GM08714 (cell line): Measurements from ENCODE around the gene ZNF276.

Source experiments
- H3K4me3 ChIP-seq: fragments of 200-500 bp; sonication (Bioruptor generic); 2 replicates; pipeline ENCODE4 v1.5.1; 2014; ENCODE audit warnings: mild to moderate bottlenecking, low read length, inconsistent platforms
- ZNF274 ChIP-seq: IDR thresholded peaks from 2 replicates; pipeline ENCODE4 v1.6.1; 2012; ENCODE audit warnings: mild to moderate bottlenecking, low read depth, low read length

ZNF276 gene

DNA sequence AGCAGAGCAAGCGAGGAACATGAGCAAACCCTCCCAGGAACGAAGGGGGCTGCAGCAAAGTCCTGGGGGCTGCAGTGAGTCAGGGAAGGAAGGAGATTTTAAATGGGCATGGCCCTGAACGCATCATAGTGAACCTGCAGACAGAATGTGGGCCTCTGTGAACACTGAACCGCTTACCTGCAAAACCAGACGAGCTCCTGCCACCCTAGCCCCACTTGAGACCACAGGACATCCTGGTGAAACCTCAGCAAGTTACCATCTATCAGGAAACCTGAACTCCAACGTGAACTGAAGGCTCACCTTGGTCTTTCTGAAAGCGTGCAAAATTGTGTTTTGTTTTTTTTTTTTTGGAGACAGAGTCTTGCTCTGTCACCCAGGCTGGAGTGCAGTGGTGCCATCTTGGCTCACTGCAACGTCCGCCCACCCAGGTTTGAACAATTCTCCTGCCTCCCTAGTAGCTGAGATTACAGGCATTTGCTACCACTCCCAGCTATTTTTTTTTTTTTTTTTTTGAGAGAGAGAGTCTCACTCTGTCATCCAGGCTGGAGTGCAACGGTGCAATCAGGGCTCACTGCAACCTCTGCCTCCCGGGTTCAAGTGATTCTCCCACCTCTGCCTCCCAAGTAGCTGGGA lies 64.3 kb downstream of the ZNF276 start:
- no peak for TF ChIP-seq ZNF274
- H3K4me3 ChIP-seq = no peak overlapping the region

DNA sequence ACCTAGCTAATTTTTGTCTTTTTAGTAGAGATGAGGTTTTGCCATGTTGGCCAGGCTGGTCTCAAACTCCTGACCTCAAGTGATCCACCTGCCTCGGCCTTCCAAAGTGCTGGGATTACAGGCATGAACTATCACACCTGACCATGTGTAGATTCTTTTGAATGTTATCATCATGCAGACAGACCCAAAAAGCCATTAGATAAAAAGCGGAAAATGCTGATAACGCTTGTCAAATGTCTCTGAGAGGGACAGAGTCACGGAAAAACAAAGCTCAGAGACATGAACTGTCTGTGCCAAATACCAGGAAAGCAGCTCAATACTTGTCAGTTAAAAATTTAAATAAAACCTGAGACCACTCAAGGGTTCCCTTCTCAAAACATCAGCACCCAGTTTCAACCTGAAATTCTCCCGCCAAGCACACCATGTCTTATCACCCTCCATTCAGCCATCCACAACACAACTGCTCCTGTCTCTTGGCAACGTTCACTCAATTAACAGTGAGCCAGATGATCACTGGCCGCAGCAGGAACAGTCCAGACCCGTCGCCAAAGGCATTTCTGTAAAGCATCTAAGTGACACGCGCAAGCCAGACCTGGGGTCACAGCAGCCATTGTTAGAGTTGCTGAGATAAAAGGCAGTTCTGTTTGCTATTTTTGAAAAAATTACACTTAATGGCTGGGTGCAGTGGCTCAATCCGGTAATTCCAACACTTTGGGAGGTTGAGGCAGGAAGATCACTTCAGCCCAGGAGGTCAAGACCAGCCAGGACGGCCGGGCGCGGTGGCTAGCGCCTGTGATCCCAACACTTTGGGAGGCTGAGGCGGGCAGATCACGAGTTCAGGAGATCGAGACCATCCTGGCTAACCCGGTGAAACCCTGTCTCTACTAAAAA lies 65.4 kb downstream of the ZNF276 start:
- no peak overlapping the region for H3K4me3 ChIP-seq
- TF ChIP-seq ZNF274 = no peak

DNA sequence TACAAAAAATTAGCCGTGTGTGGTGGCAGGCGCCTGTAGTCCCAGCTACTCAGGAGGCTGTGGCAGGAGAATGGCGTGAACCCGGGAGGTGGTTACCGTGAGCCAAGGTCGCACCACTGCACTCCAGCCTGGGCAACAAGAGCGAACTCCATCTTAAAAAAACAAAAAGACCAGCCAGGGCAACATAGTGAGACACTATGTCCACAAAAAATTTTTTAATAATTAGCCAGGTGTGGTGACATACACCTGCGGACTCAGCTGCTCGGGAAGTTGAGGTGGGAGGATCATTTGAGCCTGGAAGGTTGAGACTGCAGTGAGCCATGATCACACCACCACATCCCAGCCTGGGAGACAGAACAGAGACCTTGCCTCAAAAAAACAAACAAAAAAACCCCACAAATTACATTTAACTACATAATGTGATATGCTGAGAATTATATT lies 66.0 kb downstream of the ZNF276 start:
- H3K4me3 ChIP-seq = no peak overlapping the region
- no peak for TF ChIP-seq ZNF274
